Right renal pelvis (tissue), 4 donors: Measurements from ENCODE around the gene PDE4C. TPM values are rescaled to one million over a fixed set of nuclear protein-coding genes. Genes with fewer than 3 reads are reported as not detected.
A peak's percentile ranks its signal among the peaks of the same experiment; 100 is the strongest.

Experiments used
- DNase-seq, 4 donors: peaks; one replicate each; pipeline ENCODE4 v3.0.0-alpha.2; 2013; ENCODE audit warnings: low read depth in 4 of 4, low spot score in 3 of 4, missing footprints in 1 of 4
- polyA plus RNA-seq, 4 donors: library from polyadenylated mRNA; unstranded; fragments of 120-200 nt; gene quantifications; one replicate each; pipeline ENCODE4 v1.2.1, GENCODE V29; 2013; ENCODE audit not compliant: insufficient read length in 4 of 4

PDE4C gene
- polyA plus RNA-seq, 4 donors: 0.37 to 2.3 (median 0.69) TPM

DNA sequence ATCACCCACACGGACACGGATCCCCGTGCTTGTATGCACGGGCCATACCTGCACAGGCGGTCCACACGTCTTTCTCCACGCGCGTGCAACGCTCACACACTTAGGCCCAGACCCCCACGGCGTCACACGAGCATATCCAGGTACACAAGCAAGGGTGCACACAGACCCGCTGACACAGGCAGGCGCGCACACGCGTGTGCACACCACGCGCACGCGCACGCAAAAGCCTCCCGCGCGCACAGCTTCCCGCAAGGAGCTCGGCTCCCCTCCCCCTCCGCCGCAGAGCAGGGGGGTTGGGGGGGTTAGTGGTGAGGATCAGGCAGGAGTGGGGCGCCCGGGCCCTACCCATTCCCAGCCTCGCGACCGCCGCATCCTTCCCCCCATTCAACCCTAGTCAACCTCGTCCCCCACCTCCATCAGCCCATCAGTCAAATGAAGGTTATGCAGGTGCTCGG lies 22.8 kb downstream of the PDE4C start:
- no peak for DNase-seq

DNA sequence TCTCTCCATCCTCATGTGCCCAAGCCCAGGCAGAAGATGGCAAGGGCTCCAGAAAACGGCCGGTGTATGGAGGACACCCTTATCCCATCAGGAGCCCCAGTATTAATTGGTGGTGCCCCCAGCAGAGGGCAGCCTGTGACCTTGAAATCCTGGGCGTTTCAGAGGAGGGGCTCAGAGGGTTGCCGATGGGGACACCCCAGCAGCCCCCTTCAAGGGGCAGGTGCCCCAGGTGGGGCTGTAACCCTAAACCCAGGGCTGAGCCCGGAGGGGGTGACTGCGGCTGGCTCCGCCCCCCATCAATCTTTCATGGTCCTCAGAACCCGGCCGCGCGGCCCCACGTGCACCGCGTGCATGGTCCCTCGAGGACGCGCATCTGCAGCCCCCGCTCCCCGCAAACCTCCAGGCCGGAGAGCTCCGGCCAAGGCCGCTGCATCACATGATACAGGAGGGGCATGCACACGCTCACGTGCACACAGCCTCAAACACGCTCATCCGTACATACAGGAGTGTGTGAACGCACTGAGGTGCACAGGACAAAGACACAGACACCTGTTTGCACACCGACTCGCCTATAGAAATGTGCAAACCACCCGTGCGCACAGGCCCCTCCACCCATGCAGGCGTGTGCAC lies 23.3 kb downstream of the PDE4C start:
- DNase-seq: no peak

DNA sequence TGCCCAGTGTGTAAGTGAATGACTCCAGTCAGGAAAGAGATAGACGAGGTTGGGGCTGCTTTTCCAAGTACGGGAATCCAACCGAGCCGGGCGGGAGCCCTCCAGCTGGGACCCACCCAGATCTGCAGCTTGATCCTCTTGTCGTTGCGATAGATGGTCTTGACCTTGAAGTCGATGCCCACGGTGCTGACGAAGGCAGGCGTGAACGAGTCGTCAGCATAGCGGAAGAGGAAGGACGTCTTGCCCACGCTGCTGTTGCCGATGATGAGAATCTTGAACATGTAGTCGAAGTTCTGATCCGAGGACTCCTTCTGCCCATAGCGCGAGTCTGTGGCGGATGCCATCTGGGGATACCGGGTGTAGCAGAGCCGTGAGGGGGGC lies 23.9 kb downstream of the PDE4C start:
- no peak for DNase-seq

DNA sequence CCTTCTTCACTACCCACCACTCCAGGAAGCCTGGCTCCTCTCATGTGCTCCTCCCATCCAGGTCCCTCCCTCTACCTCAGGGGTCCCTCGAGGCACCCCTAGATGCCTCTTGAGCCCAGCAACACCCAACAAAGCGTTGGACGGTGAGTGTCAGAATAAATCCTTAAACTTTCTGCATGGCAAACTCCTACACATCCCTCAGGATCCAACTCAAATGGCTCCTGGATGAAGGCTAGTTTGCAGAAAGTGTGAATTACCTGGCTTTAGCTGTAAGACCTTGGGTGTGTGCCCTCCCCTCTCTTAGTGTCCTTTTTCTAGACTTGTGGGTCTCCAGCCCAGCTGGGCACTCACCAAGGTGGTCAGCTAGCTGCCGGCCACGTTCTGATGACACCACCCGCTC lies 27.9 kb downstream of the PDE4C start:
- no peak for DNase-seq

- DNase-seq: no peak
These were observed 28.3 kb downstream of the PDE4C start for GRCh38 chr19:18197941-18198340.

DNA sequence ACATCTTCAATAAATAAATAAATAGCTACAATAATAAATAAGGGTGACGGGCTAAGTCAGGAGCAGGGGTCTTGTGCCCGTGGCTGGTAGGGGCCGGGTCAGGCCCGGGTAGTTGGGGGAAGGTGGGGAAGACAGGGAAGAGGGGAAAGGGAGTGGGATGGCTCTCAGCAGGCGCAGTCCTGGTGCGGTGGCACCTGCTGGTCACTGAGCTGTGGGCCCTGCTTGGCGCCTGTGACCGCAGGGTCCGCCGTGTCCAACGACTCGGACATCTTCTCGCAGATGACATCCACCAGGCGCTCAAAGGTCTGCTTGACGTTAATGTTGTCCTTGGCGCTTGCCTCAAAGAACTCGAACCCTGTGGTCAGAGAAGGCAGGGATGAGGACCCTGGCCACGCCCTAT lies 28.9 kb downstream of the PDE4C start:
- DNase-seq: no peak

GRCh38 chr19:18196511-18196845 lies 29.8 kb downstream of the PDE4C start:
- no peak for DNase-seq

- DNase-seq: no peak
These were observed 31.5 kb downstream of the PDE4C start for GRCh38 chr19:18194554-18195238.

DNA sequence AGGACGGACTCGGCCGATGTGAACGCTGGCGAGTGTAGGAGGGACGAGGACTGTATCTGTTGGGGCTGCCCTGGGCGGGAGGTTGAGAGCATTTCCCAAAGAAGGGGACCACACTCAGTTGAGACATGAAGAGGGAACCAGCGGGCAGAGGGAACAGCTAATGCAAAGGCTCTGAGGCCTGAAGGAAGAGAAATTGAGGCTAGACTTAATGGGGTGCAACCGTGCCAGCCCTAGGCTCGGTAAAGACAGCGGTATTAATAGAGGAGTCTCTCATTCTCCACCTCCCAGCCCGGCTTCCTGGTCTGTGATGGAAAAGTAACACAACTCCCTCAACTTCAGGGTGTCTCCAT lies 32.1 kb downstream of the PDE4C start:
- DNase-seq: no peak

GRCh38 chr19:18193388-18194180 lies 32.7 kb downstream of the PDE4C start:
- no peak for DNase-seq

DNA sequence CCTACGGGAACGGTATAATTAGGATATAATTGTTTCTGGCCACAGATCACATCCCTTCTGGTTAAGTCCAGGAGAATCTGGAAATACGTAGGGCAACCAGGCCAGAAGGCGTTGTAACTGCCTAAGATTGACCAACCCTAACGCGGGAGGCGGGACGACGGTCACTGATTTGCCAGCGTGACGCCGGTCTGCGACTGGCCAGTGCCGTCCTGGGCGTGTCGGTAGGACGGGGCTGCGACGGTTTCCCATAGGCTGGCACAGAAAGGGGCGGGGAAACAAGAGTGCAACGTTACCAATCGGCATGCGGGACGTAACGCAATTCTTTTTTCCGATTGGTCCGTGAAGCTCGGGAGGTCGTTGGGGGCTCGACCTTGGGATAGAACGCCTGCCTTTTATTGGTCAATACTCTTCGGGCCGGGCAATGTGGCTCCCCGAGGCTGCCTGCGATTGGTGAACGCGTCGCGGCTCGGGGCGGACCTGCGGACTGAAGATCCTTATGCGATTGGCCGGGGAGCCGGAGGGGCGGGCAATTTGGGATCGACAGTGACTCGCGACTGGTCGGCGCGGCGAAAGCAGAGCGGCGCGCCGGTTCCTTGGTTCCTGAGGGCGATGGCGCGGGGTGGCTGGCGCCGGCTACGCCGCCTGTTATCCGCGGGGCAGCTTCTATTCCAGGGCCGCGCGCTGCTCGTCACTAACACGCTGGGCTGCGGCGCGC lies 33.4 kb downstream of the PDE4C start, which contains the start of gene MPV17L2:
Gene MPV17L2, plus strand, starts transcription at position 546 of the 715 bp plus-strand sequence. Its CDS starts 64 bp downstream, at position 610.
- peak; percentile 99 to 100 (median 100) for DNase-seq

DNA sequence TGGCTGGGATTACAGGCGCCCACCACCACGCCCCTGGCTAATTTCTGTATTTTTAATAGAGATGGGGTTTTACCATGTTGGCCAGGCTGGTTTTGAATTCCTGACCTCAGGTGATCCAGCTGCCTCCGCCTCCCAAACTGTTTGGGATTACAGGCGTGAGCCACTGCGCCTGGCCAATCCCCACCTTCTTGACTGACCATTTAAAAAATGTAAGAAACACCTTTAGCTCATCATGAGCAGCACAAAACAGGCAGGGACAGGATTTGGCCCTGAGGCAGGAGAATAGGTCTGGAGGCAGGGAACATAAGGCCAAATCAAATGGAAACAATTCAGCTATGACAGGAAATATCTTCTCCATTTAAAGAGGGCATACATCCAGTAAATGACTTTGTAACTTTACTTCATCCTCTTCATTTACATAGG lies 34.6 kb downstream of the PDE4C start:
- DNase-seq: no peak

DNA sequence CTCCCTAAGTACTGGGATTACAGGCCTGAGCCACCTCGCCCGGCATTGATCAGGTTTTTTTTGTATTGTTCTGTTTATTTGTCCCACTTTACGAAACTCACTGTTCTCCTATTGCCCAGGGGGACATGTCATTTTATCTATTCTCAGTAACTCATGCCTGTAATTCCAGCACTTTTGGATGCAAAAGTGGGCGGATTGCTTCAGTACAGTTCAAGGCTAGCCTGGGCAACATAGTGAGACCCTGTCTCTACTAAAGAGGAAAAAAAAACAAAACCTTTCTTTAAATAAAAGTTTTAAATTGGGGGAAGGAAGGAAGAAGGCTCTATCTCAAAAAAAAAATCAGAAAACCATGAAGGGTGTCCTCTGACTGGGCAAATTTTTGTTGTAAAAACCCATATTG lies 36.0 kb downstream of the PDE4C start:
- DNase-seq: no peak

- DNase-seq: no peak
These were observed 40.7 kb downstream of the PDE4C start for GRCh38 chr19:18185538-18185937.

GRCh38 chr19:18183529-18183928 lies 42.7 kb downstream of the PDE4C start:
- DNase-seq: no peak

- DNase-seq: no peak
These were observed 46.3 kb downstream of the PDE4C start for GRCh38 chr19:18179957-18180356.

GRCh38 chr19:18176367-18177310 lies 49.6 kb downstream of the PDE4C start:
- no peak for DNase-seq

DNA sequence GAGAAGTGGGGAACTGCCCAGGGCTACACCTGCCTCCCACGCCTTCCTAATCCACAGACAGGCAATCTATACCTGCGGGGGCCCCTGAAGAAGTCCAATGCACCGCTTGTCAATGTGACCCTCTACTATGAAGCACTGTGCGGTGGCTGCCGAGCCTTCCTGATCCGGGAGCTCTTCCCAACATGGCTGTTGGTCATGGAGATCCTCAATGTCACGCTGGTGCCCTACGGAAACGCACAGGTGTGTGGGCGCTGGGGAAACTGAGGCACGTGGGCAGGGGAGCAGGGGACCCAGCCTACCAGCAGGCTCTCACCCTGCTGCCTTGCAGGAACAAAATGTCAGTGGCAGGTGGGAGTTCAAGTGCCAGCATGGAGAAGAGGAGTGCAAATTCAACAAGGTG lies 51.3 kb downstream of the PDE4C start:
- DNase-seq: no peak
